Epithelial cell of alveolus of lung (primary cell): ENCODE measurements around the gene IFI16. TPM values are rescaled to one million over a fixed set of nuclear protein-coding genes. Genes with fewer than 3 reads are reported as not detected.

Source experiments
- total RNA-seq: library from RNA; depleted of rRNA; stranded (reverse); fragments of >200 nt; gene quantifications from 2 replicates; pipeline ENCODE4 v1.2.1, GENCODE V29; 2015

Gene IFI16
- total RNA-seq: 68.1 and 161 TPM in 2 replicates

GRCh38 chr1:159009704-159010361 is at the start of gene IFI16:
TSS of gene IFI16 (plus strand) at chr1:159009907. CDS start at chr1:159014681, 4,774 bp downstream.

GRCh38 chr1:159076438-159077119 is 66.9 kb downstream of the IFI16 start, which contains the start of gene AIM2:
TSS of gene AIM2 (minus strand) at chr1:159076766. CDS start at chr1:159073499, 3,267 bp downstream.

Other genes starting within 250 kb of the IFI16 start
- not detected in 2 replicates for gene OR6N1, start 237.7 kb upstream of the IFI16 start, total RNA-seq
- not detected in 2 replicates for gene OR6N2, start 228.7 kb upstream of the IFI16 start, total RNA-seq
- gene MNDA, start 178.6 kb upstream of the IFI16 start, total RNA-seq: not detected in 2 replicates
- gene PYHIN1, start 78.4 kb upstream of the IFI16 start, total RNA-seq: not detected in 2 replicates
- 0.13 TPM in 1 of 2 replicates, not detected in the other for gene AIM2, start 66.9 kb downstream of the IFI16 start, total RNA-seq
- 2.2 and 3.2 TPM in 2 replicates for gene CADM3, start 161.7 kb downstream of the IFI16 start, total RNA-seq
- gene ACKR1, start 195.0 kb downstream of the IFI16 start, total RNA-seq: 0.64 TPM in 1 of 2 replicates, not detected in the other